ENCODE results near the gene ADGRB2.

ADGRB2 gene

GRCh38 chr1:31694964-31695313 is 69.2 kb downstream of the ADGRB2 start:
- DNase-seq: no peak

- no peak for DNase-seq
Measured at GRCh38 chr1:31694069-31694963, 69.8 kb downstream of the ADGRB2 start.

GRCh38 chr1:31693231-31693630 is 70.9 kb downstream of the ADGRB2 start:
- no peak for DNase-seq

GRCh38 chr1:31691951-31692350 is 72.2 kb downstream of the ADGRB2 start:
- DNase-seq: no peak

GRCh38 chr1:31691446-31691845 is 72.7 kb downstream of the ADGRB2 start:
- DNase-seq: no peak

GRCh38 chr1:31690921-31691320 is 73.2 kb downstream of the ADGRB2 start:
- DNase-seq: no peak

GRCh38 chr1:31689854-31690253 is 74.3 kb downstream of the ADGRB2 start:
- no peak for DNase-seq

- DNase-seq: no peak
Measured at GRCh38 chr1:31689379-31689778, 74.8 kb downstream of the ADGRB2 start.

GRCh38 chr1:31688233-31688918 is 75.8 kb downstream of the ADGRB2 start:
- no peak for DNase-seq

GRCh38 chr1:31687601-31688000 is 76.5 kb downstream of the ADGRB2 start:
- DNase-seq: no peak

- no peak for DNase-seq
Measured at GRCh38 chr1:31685795-31686194, 78.3 kb downstream of the ADGRB2 start.

- DNase-seq: no peak
Measured at GRCh38 chr1:31683997-31684396, 80.1 kb downstream of the ADGRB2 start.

- DNase-seq: no peak
Measured at GRCh38 chr1:31681415-31681814, 82.7 kb downstream of the ADGRB2 start.

GRCh38 chr1:31679676-31680230 is 84.4 kb downstream of the ADGRB2 start:
- DNase-seq: no peak

GRCh38 chr1:31679091-31679490 is 85.0 kb downstream of the ADGRB2 start:
- no peak for DNase-seq

GRCh38 chr1:31678681-31679080 is 85.5 kb downstream of the ADGRB2 start:
- DNase-seq: no peak

GRCh38 chr1:31677949-31678348 is 86.2 kb downstream of the ADGRB2 start:
- no peak for DNase-seq

- DNase-seq: no peak
Measured at GRCh38 chr1:31677401-31677800, 86.7 kb downstream of the ADGRB2 start.

All from NCI-H146 (cell line).